ENCODE data around the gene SLC30A1. TPM values are rescaled to one million over a fixed set of nuclear protein-coding genes. Genes with fewer than 3 reads are reported as not detected.

SLC30A1 gene
- total and polyA plus RNA-seq, 2 of the 8 experiments (the other 6 are each of a cell fraction or from before 2014, with no cell fraction given) = 4.5 to 14.0 TPM

DNA sequence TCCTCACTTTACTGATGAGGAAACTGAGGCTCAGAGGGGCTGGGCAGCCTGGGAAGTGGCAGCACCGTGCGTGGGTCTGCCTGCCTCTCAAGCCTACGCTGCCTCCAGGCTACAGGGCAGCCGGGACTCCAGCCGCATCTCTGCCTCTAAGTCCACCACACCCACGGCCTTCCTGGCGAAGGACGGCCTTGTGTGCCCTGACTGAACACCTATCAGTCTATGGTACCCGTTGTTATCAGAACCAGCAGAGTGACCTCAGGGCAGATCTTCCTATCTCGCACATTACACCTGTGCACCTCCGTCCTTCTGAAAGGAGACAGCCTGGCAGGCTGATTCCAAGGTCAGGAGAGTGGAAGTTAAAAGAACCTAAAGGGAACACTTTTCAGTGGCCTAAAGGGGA is 35.7 kb upstream of the SLC30A1 start:
- no peak overlapping the region for H2AFZ ChIP-seq (ENCODE audit: low read length)
- no peak overlapping the region for H2BK120ac ChIP-seq (replicated peaks; ENCODE audit: low read depth, low read length)
- H2BK5ac ChIP-seq (ENCODE audit: low read depth, low read length) = no peak overlapping the region
- H3K79me2 ChIP-seq (ENCODE audit: control insufficient read depth in 1 of 2, insufficient read depth in 2 of 2, low read length in 2 of 2) = no peaks in the 10 kb centered on the region
- no peak overlapping the region for H2BK20ac ChIP-seq (ENCODE audit: low read length)
- no peaks in the 10 kb centered on the region for H3K9me3 ChIP-seq (ENCODE audit: insufficient read depth in 2 of 2, low read depth in 1 of 2, low read length in 1 of 2)
- no peak overlapping the region; the same call in 1 of the 2 replicates for H2AK5ac ChIP-seq (ENCODE audit: low read depth, low read length)
- WGBS, 2 experiments (ENCODE audit: extremely low coverage in 1 of 2, insufficient coverage in 1 of 2, insufficient read length in 1 of 2, insufficient replicate concordance in 2 of 2, low coverage in 1 of 2, low lambda C conversion rate in 2 of 2, missing lambda C conversion rate in 1 of 2) = 97% methylated on average over 11 of the region's 11 CpGs; no CpG with 5 or more reads in 1 of the 2 experiments
- H3K79me1 ChIP-seq (ENCODE audit: low read depth, low read length) = no peaks in the 10 kb centered on the region
- ChIA-PET CTCF (ENCODE audit: partially characterized antibody) (no interaction called here), POLR2A (ENCODE audit: partially characterized antibody) (no interaction called here)
- no peaks in the 10 kb centered on the region for H3K36me3 ChIP-seq (ENCODE audit: control insufficient read depth in 2 of 4, insufficient read depth in 4 of 4, low read length in 3 of 4)
- no peak overlapping the region for H3K56ac ChIP-seq (replicated peaks; ENCODE audit: insufficient read length, low read depth, low read length)
- no peak overlapping the region for H3K18ac ChIP-seq (ENCODE audit: extremely low read depth, low read length)
- no peak for TF ChIP-seq EGR1 (IDR thresholded peaks at IDR 0.05; ENCODE audit: borderline replicate concordance, low read depth, low read length)
- TF ChIP-seq MAX (IDR thresholded peaks at IDR 0.05) = no peak
- TF ChIP-seq SRF (IDR thresholded peaks at IDR 0.05; ENCODE audit: low read depth, low read length) = no peak
- no peak for TF ChIP-seq TAF1 (IDR thresholded peaks at IDR 0.05; ENCODE audit: low read depth, low read length)
- no peak for TF ChIP-seq SP1 (IDR thresholded peaks at IDR 0.05; ENCODE audit: low read depth, low read length)
- TF ChIP-seq CEBPB (IDR thresholded peaks at IDR 0.05; ENCODE audit: low read depth, low read length) = no peak
- TF ChIP-seq CTBP2 (IDR thresholded peaks at IDR 0.05; ENCODE audit: borderline replicate concordance, insufficient read depth, insufficient read length, low read length) = no peak
- TF ChIP-seq FOSL1 (IDR thresholded peaks at IDR 0.05; ENCODE audit: insufficient read depth, low read depth, low read length) = no peak
- TF ChIP-seq JUND (IDR thresholded peaks at IDR 0.05; ENCODE audit: low read length) = no peak
- no peak for TF ChIP-seq POU5F1 (IDR thresholded peaks at IDR 0.05; ENCODE audit: low read depth, low read length)
- TF ChIP-seq GABPA (IDR thresholded peaks at IDR 0.05; ENCODE audit: borderline replicate concordance, insufficient read depth, low read length) = no peak
- TF ChIP-seq ASH2L (IDR thresholded peaks at IDR 0.05; ENCODE audit: low read length) = no peak
- TF ChIP-seq CREB1 (IDR thresholded peaks at IDR 0.05) = no peak
- TF ChIP-seq SIRT6 (IDR thresholded peaks at IDR 0.05; ENCODE audit: low read length) = no peak
- H3K14ac ChIP-seq (ENCODE audit: insufficient read length) = no peak overlapping the region
- no peak overlapping the region for H3K27ac ChIP-seq (ENCODE audit: low read depth, low read length)
- no peak overlapping the region for H4K5ac ChIP-seq (ENCODE audit: insufficient read length, low read depth, low read length)
- no peak overlapping the region for H2BK12ac ChIP-seq (ENCODE audit: low read depth, low read length)
- FAIRE-seq (no peak), DNase-seq (ENCODE audit: low read depth in 1 of 2, low spot score in 2 of 2) (no peak)
- H3K27me3 ChIP-seq (replicated peaks in 1 of 4; ENCODE audit: control insufficient read depth in 3 of 4, extremely low read depth in 1 of 4, insufficient read depth in 3 of 4, low read length in 3 of 4) = no peaks in the 10 kb centered on the region
- no peaks in the 10 kb centered on the region for H4K20me1 ChIP-seq (replicated peaks in 1 of 2; ENCODE audit: control insufficient read depth in 1 of 2, insufficient read depth in 2 of 2, low read length in 2 of 2)
- H3K4me3 ChIP-seq (ENCODE audit: extremely low read depth in 1 of 4, insufficient read depth in 2 of 4, low read depth in 3 of 4, low read length in 4 of 4) = no peak overlapping the region
- no peak overlapping the region for H4K8ac ChIP-seq (ENCODE audit: extremely low read depth, insufficient read depth, low read length)
- no peak overlapping the region for H3K4me2 ChIP-seq (ENCODE audit: insufficient read depth in 1 of 2, low read depth in 2 of 2, low read length in 2 of 2)
- H3K9ac ChIP-seq (replicated peaks in 1 of 4; ENCODE audit: extremely low read depth in 1 of 4, low read depth in 3 of 4, low read length in 3 of 4) = no peak overlapping the region
- H3K4me1 ChIP-seq (replicated peaks in 1 of 4; ENCODE audit: control insufficient read depth in 3 of 4, insufficient read depth in 4 of 4, low read length in 3 of 4) = no peaks in the 10 kb centered on the region; a peak in 2 of 7 replicates
- no peak overlapping the region for H2BK15ac ChIP-seq (ENCODE audit: low read length)
- H4K91ac ChIP-seq (replicated peaks; ENCODE audit: insufficient read length, low read length) = peak overlapping the region; percentile 42
- no peak overlapping the region for H3K23ac ChIP-seq (ENCODE audit: insufficient read length)
- no peaks in the 10 kb centered on the region for H3K23me2 ChIP-seq (ENCODE audit: low read depth, low read length)
- H3K4ac ChIP-seq (replicated peaks; ENCODE audit: insufficient read length, low read depth, low read length) = peak overlapping the region; percentile 45
